ENCODE results near the gene YWHAQ.

GRCh38 chr2:9535177-9535576 is 95.6 kb downstream of the YWHAQ start:
- no peak for TF ChIP-seq CTCF (conservative IDR thresholded peaks at IDR 0.05; ENCODE audit: low read depth, low read length)
- TF ChIP-seq CHD1 (IDR thresholded peaks at IDR 0.05; ENCODE audit: low read depth, low read length): no peak
- TF ChIP-seq MXI1 (IDR thresholded peaks at IDR 0.05; ENCODE audit: borderline replicate concordance, low read depth, low read length): no peak
- TF ChIP-seq CEBPB (IDR thresholded peaks at IDR 0.05; ENCODE audit: low read depth, low read length): no peak
